MM.1S (cell line): ENCODE results near the gene SPOCK3.

ENCODE experiments used
- DNase-seq: peaks from one replicate; pipeline ENCODE4 v3.0.0-alpha.2; 2015
- H2AFZ ChIP-seq: fragments of 300-600 bp; sonication (generic); 2 replicates; pipeline ENCODE4 v1.6.0; 2016; ENCODE audit warnings: antibody characterized with exemption, low read length
- H3F3A ChIP-seq: fragments of 300-600 bp; sonication (generic); 2 replicates; pipeline ENCODE4 v1.6.1; 2016; ENCODE audit warnings: mild to moderate bottlenecking, antibody characterized with exemption, low read length, moderate library complexity, mixed read lengths; ENCODE audit not compliant: insufficient read depth
- H3K27ac ChIP-seq: fragments of 300-600 bp; sonication (generic); 2 replicates; pipeline ENCODE4 v1.5.1; 2016; ENCODE audit warnings: mild to moderate bottlenecking, low read length
- H3K27me3 ChIP-seq: fragments of 300-600 bp; sonication (generic); replicated peaks from 2 replicates; pipeline ENCODE4 v1.6.0; 2016; ENCODE audit warnings: low read length; ENCODE audit not compliant: insufficient read depth
- H3K36me3 ChIP-seq: fragments of 300-600 bp; sonication (generic); replicated peaks from 2 replicates; pipeline ENCODE4 v1.6.1; 2016; ENCODE audit warnings: mild to moderate bottlenecking, low read length, mixed read lengths; ENCODE audit not compliant: insufficient read depth
- H3K4me1 ChIP-seq: fragments of 300-600 bp; sonication (generic); 2 replicates; pipeline ENCODE4 v1.6.1; 2016; ENCODE audit warnings: low read length, mixed read lengths
- H3K4me2 ChIP-seq: fragments of 300-600 bp; sonication (generic); 2 replicates; pipeline ENCODE4 v1.6.0; 2016; ENCODE audit warnings: low read depth, low read length
- H3K4me3 ChIP-seq: fragments of 300-600 bp; sonication (generic); 2 replicates; pipeline ENCODE4 v1.5.1; 2016; ENCODE audit warnings: low read length, mixed read lengths
- H3K79me2 ChIP-seq: fragments of 300-600 bp; sonication (generic); 2 replicates; pipeline ENCODE4 v1.6.1; 2016; ENCODE audit warnings: mixed run types, low read length, mixed read lengths
- H3K9ac ChIP-seq: fragments of 300-600 bp; sonication (generic); 2 replicates; pipeline ENCODE4 v1.6.1; 2016; ENCODE audit warnings: low read length, mixed read lengths
- H3K9me2 ChIP-seq: fragments of 300-600 bp; sonication (generic); replicated peaks from 2 replicates; pipeline ENCODE4 v1.6.1; 2016; ENCODE audit warnings: mild to moderate bottlenecking, low read length, mixed read lengths; ENCODE audit not compliant: insufficient read depth
- H3K9me3 ChIP-seq: fragments of 300-600 bp; sonication (generic); replicated peaks from 2 replicates; pipeline ENCODE4 v1.6.1; 2016; ENCODE audit warnings: mild to moderate bottlenecking, low read length, mixed read lengths; ENCODE audit not compliant: insufficient read depth
- H4K20me1 ChIP-seq: fragments of 300-600 bp; sonication (generic); 2 replicates; pipeline ENCODE4 v1.6.1; 2016; ENCODE audit warnings: mild to moderate bottlenecking, low read length, moderate library complexity, mixed read lengths; ENCODE audit not compliant: insufficient read depth
- CTCF ChIP-seq: fragments of 300-600 bp; sonication (generic); IDR thresholded peaks from 2 replicates; pipeline ENCODE4 v1.5.1; 2016; ENCODE audit warnings: antibody characterized with exemption, low read length, mixed read lengths
- EZH2 ChIP-seq: fragments of 300-600 bp; sonication (generic); optimal IDR thresholded peaks from 2 replicates; pipeline ENCODE3; 2017; ENCODE audit warnings: low read depth, mild to moderate bottlenecking, antibody characterized with exemption, low read length, mixed read lengths
- EZH2phosphoT487 ChIP-seq: fragments of 300-600 bp; sonication (generic); IDR thresholded peaks from 2 replicates; pipeline ENCODE4 v1.6.1; 2018; ENCODE audit warnings: antibody characterized with exemption, low read length

Gene SPOCK3

GRCh38 chr4:167032871-167033270 is 201.4 kb downstream of the SPOCK3 start:
- H3K79me2 ChIP-seq, result no peaks in the 10 kb centered on the region
- DNase-seq, result no peak
- no peaks in the 10 kb centered on the region for H3K27me3 ChIP-seq
- H3K4me2 ChIP-seq, result no peak overlapping the region
- H3K4me1 ChIP-seq, result no peaks in the 10 kb centered on the region
- H3F3A ChIP-seq, result no peaks in the 10 kb centered on the region
- TF ChIP-seq EZH2 (no peak), CTCF (no peak), EZH2phosphoT487 (no peak)
- H3K9ac ChIP-seq, result no peak overlapping the region
- H3K9me3 ChIP-seq, result no peaks in the 10 kb centered on the region
- no peak overlapping the region for H3K27ac ChIP-seq
- H2AFZ ChIP-seq, result no peak overlapping the region
- H3K4me3 ChIP-seq, result no peak overlapping the region
- no peaks in the 10 kb centered on the region for H3K36me3 ChIP-seq
- no peaks in the 10 kb centered on the region for H3K9me2 ChIP-seq
- no peaks in the 10 kb centered on the region for H4K20me1 ChIP-seq

GRCh38 chr4:167031534-167032156 is 202.6 kb downstream of the SPOCK3 start:
- no peaks in the 10 kb centered on the region for H3K36me3 ChIP-seq
- H4K20me1 ChIP-seq, result no peaks in the 10 kb centered on the region
- H3K79me2 ChIP-seq, result no peaks in the 10 kb centered on the region
- H3K4me1 ChIP-seq, result no peaks in the 10 kb centered on the region
- no peak overlapping the region for H3K9ac ChIP-seq
- no peak overlapping the region for H3K4me3 ChIP-seq
- H3K27ac ChIP-seq, result no peak overlapping the region
- DNase-seq, result no peak
- no peaks in the 10 kb centered on the region for H3K27me3 ChIP-seq
- no peaks in the 10 kb centered on the region for H3K9me2 ChIP-seq
- no peaks in the 10 kb centered on the region for H3K9me3 ChIP-seq
- H3K4me2 ChIP-seq, result no peak overlapping the region
- TF ChIP-seq EZH2 (no peak), CTCF (no peak), EZH2phosphoT487 (no peak)
- no peaks in the 10 kb centered on the region for H3F3A ChIP-seq
- H2AFZ ChIP-seq, result no peak overlapping the region

GRCh38 chr4:167028976-167029375 is 205.3 kb downstream of the SPOCK3 start:
- Histone ChIP-seq H3K36me3 (no peaks in the 10 kb centered on the region), H3K27ac (no peak overlapping the region), H3K4me2 (no peak overlapping the region), H2AFZ (no peak overlapping the region), H3K9me3 (no peaks in the 10 kb centered on the region), H3K4me1 (no peaks in the 10 kb centered on the region), H3K4me3 (no peak overlapping the region), H4K20me1 (no peaks in the 10 kb centered on the region), H3K79me2 (no peaks in the 10 kb centered on the region), H3K9ac (no peak overlapping the region), H3K27me3 (no peaks in the 10 kb centered on the region), H3K9me2 (no peaks in the 10 kb centered on the region), H3F3A (no peaks in the 10 kb centered on the region)
- no peak for DNase-seq
- no peak for TF ChIP-seq EZH2phosphoT487
- no peak for TF ChIP-seq CTCF
- no peak for TF ChIP-seq EZH2
